HEK293 (cell line): Measurements from ENCODE around the gene CEP170B.

Experiments
- CTCF ChIA-PET: fragments of 350-600 bp; formaldehyde crosslinking; extraction: SDS; loops from one replicate; lab custom pipeline; 2021; ENCODE audit warnings: antibody characterized with exemption; lab: Yijun Ruan, JAX
- POLR2A ChIA-PET: fragments of 300-600 bp; formaldehyde crosslinking; extraction: SDS; loops from one replicate; lab custom pipeline; 2020; ENCODE audit warnings: antibody characterized with exemption, inconsistent platforms; lab: Yijun Ruan, JAX
- H3K27ac ChIP-seq: fragments of 200-500 bp; sonication (Bioruptor generic); 2 replicates; pipeline ENCODE4 v1.5.1; 2014; ENCODE audit warnings: low read depth, low read length, control low read depth, inconsistent platforms; ENCODE audit errors: extremely low read depth
- H3K36me3 ChIP-seq, 2 experiments: fragments of 200-500 bp in 1 of 2; sonication (Bioruptor generic) in 1 of 2; 1 replicate in 1 of 2; 2 replicates in 1 of 2; pipeline ENCODE4 v1.5.1; 2014 to 2017; ENCODE audit warnings: inconsistent platforms in 2 of 2, low read length in 2 of 2; ENCODE audit not compliant: control insufficient read depth in 2 of 2, insufficient read depth in 1 of 2
- H3K4me1 ChIP-seq: fragments of 200-500 bp; sonication (Bioruptor generic); 2 replicates; pipeline ENCODE4 v1.5.1; 2014; ENCODE audit warnings: mild to moderate bottlenecking, low read length, inconsistent platforms; ENCODE audit not compliant: control insufficient read depth, insufficient read depth
- H3K4me3 ChIP-seq: 2 replicates; pipeline ENCODE4 v1.5.1; 2011; ENCODE audit warnings: low read depth, mild to moderate bottlenecking, control low read depth, low read length, moderate library complexity
- H3K9me3 ChIP-seq: fragments of 200-500 bp; sonication (Bioruptor generic); 2 replicates; pipeline ENCODE4 v1.5.1; 2014; ENCODE audit warnings: low read depth, low read length, inconsistent platforms; ENCODE audit not compliant: control insufficient read depth, insufficient read depth
- CTCF ChIP-seq: fragments of 450-650 bp; formaldehyde crosslinking; IDR thresholded peaks from 2 replicates; pipeline ENCODE4 v1.5.1; 2016; ENCODE audit warnings: missing biosample characterization, missing genetic modification characterization
- GLI2 ChIP-seq: fragments of 450-650 bp; formaldehyde crosslinking; IDR thresholded peaks from 2 replicates; pipeline ENCODE4; 2017; ENCODE audit warnings: missing biosample characterization, missing genetic modification characterization, low read depth, borderline replicate concordance
- PATZ1 ChIP-seq: fragments of 450-650 bp; formaldehyde crosslinking; IDR thresholded peaks from 2 replicates; pipeline ENCODE4 v1.5.1; 2016; ENCODE audit warnings: missing biosample characterization, missing genetic modification characterization
- REPIN1 ChIP-seq: fragments of 450-650 bp; formaldehyde crosslinking; IDR thresholded peaks from 2 replicates; pipeline ENCODE4 v1.5.1; 2017; ENCODE audit warnings: missing biosample characterization, missing genetic modification characterization, low read depth
- SETDB1 ChIP-seq: IDR thresholded peaks from one replicate; pipeline ENCODE4 v1.6.1; 2017; ENCODE audit warnings: mild to moderate bottlenecking, low read length, moderate library complexity, mixed read lengths; ENCODE audit not compliant: insufficient read length
- ZNF157 ChIP-seq: fragments of 450-650 bp; formaldehyde crosslinking; IDR thresholded peaks from 2 replicates; pipeline ENCODE4 v1.5.1; 2016; ENCODE audit warnings: missing biosample characterization, missing genetic modification characterization
- ZNF16 ChIP-seq: fragments of 450-650 bp; formaldehyde crosslinking; IDR thresholded peaks from 2 replicates; pipeline ENCODE4 v1.5.1; 2016; ENCODE audit warnings: low read depth, missing biosample characterization, missing genetic modification characterization
- ZNF26 ChIP-seq: fragments of 450-650 bp; formaldehyde crosslinking; IDR thresholded peaks from 2 replicates; pipeline ENCODE4 v1.5.1; 2016; ENCODE audit warnings: missing biosample characterization, missing genetic modification characterization
- ZNF362 ChIP-seq: fragments of 450-650 bp; formaldehyde crosslinking; IDR thresholded peaks from 2 replicates; pipeline ENCODE4 v1.5.1; 2016; ENCODE audit warnings: missing biosample characterization, missing genetic modification characterization
- ZNF629 ChIP-seq: fragments of 450-650 bp; formaldehyde crosslinking; IDR thresholded peaks from 2 replicates; pipeline ENCODE4 v1.5.1; 2017; ENCODE audit warnings: missing biosample characterization, missing genetic modification characterization
- ZNF654 ChIP-seq: fragments of 450-650 bp; formaldehyde crosslinking; IDR thresholded peaks from 2 replicates; pipeline ENCODE4 v1.5.1; 2016; ENCODE audit warnings: low read depth, missing biosample characterization, missing genetic modification characterization
- ZNF747 ChIP-seq: fragments of 450-650 bp; formaldehyde crosslinking; IDR thresholded peaks from 2 replicates; pipeline ENCODE4 v1.5.1; 2016; ENCODE audit warnings: missing biosample characterization, missing genetic modification characterization

The CEP170B gene

GRCh38 chr14:104938960-104939359 lies 73.9 kb downstream of the CEP170B start (continued):
- TF ChIP-seq PATZ1 (tag by site-specific recombination): no peak
- no peak for TF ChIP-seq ZNF26 (tag by site-specific recombination)
- TF ChIP-seq ZNF747 (tag by site-specific recombination): no peak
- TF ChIP-seq ZNF16 (tag by site-specific recombination): no peak

- no peaks in the 10 kb centered on the region for H3K4me1 ChIP-seq
- no peak overlapping the region for H3K27ac ChIP-seq
- no peak for TF ChIP-seq ZNF629 (tag by site-specific recombination)
- TF ChIP-seq, all 188 proteins: peak for 0
- POLR2A ChIA-PET: interaction anchor here (1.3 kb wide), 1 partner anchor 29 kb away, joined by 4 read pairs; no protein-coding TSS in a partner anchor
- Histone ChIP-seq H3K36me3 (no peaks in the 10 kb centered on the region), H3K9me3 (no peaks in the 10 kb centered on the region), H3K4me3 (no peak overlapping the region)
- CTCF ChIA-PET: interaction anchor here (0.6 to 1.1 kb wide), 2 partner anchors 72 to 113 kb away, joined by 3 read pairs; no protein-coding TSS in a partner anchor
These were observed 74.8 kb downstream of the CEP170B start for GRCh38 chr14:104939666-104940410.

GRCh38 chr14:104940526-104941150 lies 75.6 kb downstream of the CEP170B start:
- no peak for TF ChIP-seq ZNF157 (tag by site-specific recombination)
- peak; percentile 65 for TF ChIP-seq CTCF (tag by site-specific recombination)
- TF ChIP-seq GLI2: no peak
- TF ChIP-seq SETDB1: no peak
- TF ChIP-seq ZNF362 (tag by site-specific recombination): no peak
- TF ChIP-seq REPIN1 (tag by site-specific recombination): no peak
- peak; percentile 30; the same call in 1 of the 2 replicates for TF ChIP-seq ZNF654 (tag by site-specific recombination)
- ChIA-PET CTCF (interaction anchor here (0.5 to 1.1 kb wide), 5 partner anchors 22 to 1357 kb away, joined by 3 to 4 read pairs (median 3); no protein-coding TSS in a partner anchor), POLR2A (no interaction called here)
- Histone ChIP-seq H3K4me1 (no peaks in the 10 kb centered on the region), H3K4me3 (no peak overlapping the region), H3K9me3 (no peaks in the 10 kb centered on the region), H3K27ac (no peak overlapping the region), H3K36me3 (no peaks in the 10 kb centered on the region)
